Measurements from ENCODE around the gene BPTF.

DNA sequence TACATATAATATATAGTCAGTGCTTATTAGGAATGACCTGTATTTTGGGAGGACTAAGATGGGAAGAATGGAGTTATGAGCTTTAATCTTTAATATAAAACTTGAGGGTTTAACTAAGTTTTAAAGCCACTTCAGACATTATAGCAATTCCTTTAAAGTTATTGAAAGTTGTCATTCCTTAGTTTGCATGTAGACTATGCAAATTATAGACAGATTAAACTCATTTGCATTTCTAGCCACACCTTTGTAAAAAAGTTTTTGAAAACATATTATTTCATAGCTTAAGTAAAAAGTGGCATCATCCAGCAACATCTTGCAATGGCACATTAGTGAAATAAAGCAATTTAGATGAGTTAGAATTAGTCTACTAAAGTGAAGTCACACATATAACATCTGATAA is 121.2 kb downstream of the BPTF start:
- TF ChIP-seq CTCF (IDR thresholded peaks at IDR 0.05; ENCODE audit: poor library complexity) = no peak
- no peak for TF ChIP-seq EZH2phosphoT487 (IDR thresholded peaks at IDR 0.05; ENCODE audit: low read depth, severe bottlenecking, unreplicated experiment)
